Endothelial cell of umbilical vein (primary cell): Measurements from ENCODE around the gene HOXA11. TPM values are rescaled to one million over a fixed set of nuclear protein-coding genes. Genes with fewer than 3 reads are reported as not detected.

Experiments
- BruUV-seq: library from RNA; stranded (reverse); fragments of 400-500 nt; replicated peaks from 2 replicates; lab custom pipeline; 2021; lab: Mats Ljungman, UMichigan
- CTCF ChIA-PET: fragments of 300-600, 350-600 bp; sonication (Branson Sonifier 250); formaldehyde crosslinking; loops from one replicate; lab custom pipeline; 2021; ENCODE audit warnings: antibody characterized with exemption, inconsistent platforms; lab: Charles Lee
- POLR2A ChIA-PET: fragments of 300-600, 350-600 bp; sonication (Branson Sonifier 250); formaldehyde crosslinking; loops from one replicate; lab custom pipeline; 2021; ENCODE audit warnings: antibody characterized with exemption, inconsistent platforms; lab: Charles Lee
- DNase-seq: peaks from one replicate; pipeline ENCODE4 v3.0.0-alpha.2; 2011; ENCODE audit warnings: low read depth, low spot score
- FAIRE-seq: peaks from 2 replicates; lab custom pipeline; 2011; peaks lifted over from hg19 to GRCh38; lab: Jason Lieb, UNC
- H2AFZ ChIP-seq: 2 replicates; pipeline ENCODE4 v1.6.0; 2012; ENCODE audit warnings: low read depth, low read length, control low read depth, inconsistent platforms
- H3K27ac ChIP-seq: 2 replicates; pipeline ENCODE4 v1.5.1; 2011; ENCODE audit warnings: low read depth, mild to moderate bottlenecking, control low read depth, low read length, moderate library complexity; ENCODE audit not compliant: insufficient read depth
- H3K27me3 ChIP-seq, 2 experiments: 2 replicates each; pipeline versions ENCODE4 v1.6.0 to v1.6.1; 2011; ENCODE audit warnings: low read length in 2 of 2, mixed read lengths in 1 of 2; ENCODE audit not compliant: control insufficient read depth in 2 of 2, insufficient read depth in 2 of 2
- H3K36me3 ChIP-seq, 2 experiments: 2 replicates in 1 of 2; 3 replicates in 1 of 2; pipeline ENCODE4 v1.5.1; 2011; ENCODE audit warnings: low read length in 2 of 2, mild to moderate bottlenecking in 1 of 2, moderate library complexity in 1 of 2; ENCODE audit not compliant: control insufficient read depth in 2 of 2, insufficient read depth in 2 of 2; ENCODE audit errors: extremely low read depth in 1 of 2
- H3K4me1 ChIP-seq: 3 replicates; pipeline ENCODE4 v1.5.1; 2011; ENCODE audit warnings: mild to moderate bottlenecking, low read length; ENCODE audit not compliant: control insufficient read depth, insufficient read depth; ENCODE audit errors: extremely low read depth
- H3K4me2 ChIP-seq: 2 replicates; pipeline ENCODE4 v1.6.1; 2011; ENCODE audit warnings: low read length, control low read depth, mixed read lengths; ENCODE audit not compliant: insufficient read depth
- H3K4me3 ChIP-seq, 3 experiments: fragments of 200-600 bp in 1 of 3; sonication (generic), shearing (Covaris generic) in 1 of 3; replicated peaks in 1 of 3; 2 replicates each; pipeline ENCODE4 v1.5.1; 2011 to 2016; ENCODE audit warnings: control low read depth in 3 of 3, low read length in 3 of 3, mild to moderate bottlenecking in 2 of 3, inconsistent platforms in 1 of 3, low read depth in 1 of 3, moderate library complexity in 1 of 3; ENCODE audit not compliant: insufficient read depth in 1 of 3
- H3K79me2 ChIP-seq: 2 replicates; pipeline ENCODE4 v1.6.0; 2012; ENCODE audit warnings: low read length, inconsistent platforms; ENCODE audit not compliant: control insufficient read depth, insufficient read depth
- H3K9ac ChIP-seq: replicated peaks from 2 replicates; pipeline ENCODE3; 2011; ENCODE audit warnings: low read length, control low read depth; ENCODE audit not compliant: insufficient read depth; ENCODE audit errors: extremely low read depth
- H3K9me1 ChIP-seq: replicated peaks from 3 replicates; pipeline ENCODE4 v1.6.0; 2011; ENCODE audit warnings: mild to moderate bottlenecking, low read length; ENCODE audit not compliant: control insufficient read depth, insufficient read depth; ENCODE audit errors: extremely low read depth
- H3K9me3 ChIP-seq: replicated peaks from 2 replicates; pipeline ENCODE4 v1.5.1; 2012; ENCODE audit warnings: low read length, inconsistent platforms; ENCODE audit not compliant: control insufficient read depth, insufficient read depth
- H4K20me1 ChIP-seq: replicated peaks from 2 replicates; pipeline ENCODE3; 2011; ENCODE audit warnings: mild to moderate bottlenecking, low read length; ENCODE audit not compliant: control insufficient read depth, insufficient read depth; ENCODE audit errors: extremely low read depth
- CTCF ChIP-seq, 2 donors: IDR thresholded peaks; 1 replicate in 1 of 2; 2 replicates in 1 of 2; pipeline ENCODE4 v1.5.1; 2011; ENCODE audit warnings: low read length in 2 of 2, mild to moderate bottlenecking in 2 of 2, moderate library complexity in 2 of 2, control low read depth in 1 of 2, inconsistent platforms in 1 of 2, low read depth in 1 of 2; ENCODE audit not compliant: insufficient read depth in 1 of 2; ENCODE audit errors: extremely low read depth in 1 of 2
- EZH2 ChIP-seq: IDR thresholded peaks from 2 replicates; pipeline ENCODE4 v1.6.1; 2012; ENCODE audit warnings: borderline replicate concordance, low read depth, mild to moderate bottlenecking, moderate library complexity, low read length, inconsistent platforms; ENCODE audit not compliant: severe bottlenecking
- FOS ChIP-seq: IDR thresholded peaks from 2 replicates; pipeline ENCODE4 v1.6.1; 2011; ENCODE audit warnings: mild to moderate bottlenecking, low read length, moderate library complexity, borderline replicate concordance; ENCODE audit not compliant: insufficient read depth
- GATA2 ChIP-seq: IDR thresholded peaks from 2 replicates; pipeline ENCODE4 v1.7.0; 2011; ENCODE audit warnings: low read depth, mild to moderate bottlenecking, moderate library complexity, mixed read lengths, low read length; ENCODE audit not compliant: insufficient read length, insufficient read depth
- JUN ChIP-seq: IDR thresholded peaks from 2 replicates; pipeline ENCODE4 v1.6.1; 2011; ENCODE audit warnings: borderline replicate concordance, low read depth; ENCODE audit not compliant: insufficient read length, insufficient read depth
- MYC ChIP-seq: IDR thresholded peaks from one replicate; pipeline ENCODE4 v1.6.1; 2011; ENCODE audit warnings: mild to moderate bottlenecking, low read depth, low read length
- POLR2A ChIP-seq: IDR thresholded peaks from 2 replicates; pipeline ENCODE4 v1.6.1; 2012; ENCODE audit warnings: low read depth, mild to moderate bottlenecking, control low read depth, low read length
- POLR2AphosphoS5 ChIP-seq: IDR thresholded peaks from 2 replicates; pipeline ENCODE4 v1.6.1; 2012; ENCODE audit warnings: low read depth, mild to moderate bottlenecking, control low read depth, low read length, moderate library complexity; ENCODE audit not compliant: insufficient read depth
- dilution Hi-C: fragments of 300-500 bp; cut with MboI; formaldehyde crosslinking; loops from one replicate; pipeline ENCODE4 v1.15.0; 2019; ENCODE audit warnings: low sequenced_read_pairs; ENCODE audit not compliant: extremely low pct_ligation_motif_present
- intact Hi-C: fragments of 100-400 bp; cut with micrococcal nuclease; formaldehyde crosslinking; loops from one replicate; pipeline ENCODE4 v1.10.0; 2022
- polyA plus RNA-seq, 4 experiments: library from polyadenylated mRNA; depleted of rRNA in 3 of 4; stranded (reverse) in 3 of 4; unstranded in 1 of 4; fragments of >200 nt; gene quantifications; 2 replicates each; pipeline versions ENCODE4 v1.2.1 to v1.2.3, GENCODE V29; 2011 to 2012; ENCODE audit warnings: missing spikeins in 1 of 4
- total RNA-seq: library from RNA; stranded (reverse); gene quantifications from 2 replicates; pipeline ENCODE4 v1.2.3, GENCODE V29; 2021
- TF ChIP-seq, protein P1 (sequence below): IDR thresholded peaks from 2 replicates; pipeline ENCODE4 v1.6.1; 2011; ENCODE audit not compliant: insufficient read depth, insufficient read length

HOXA11 gene
- total and polyA plus RNA-seq, 2 donors (not counting 3 experiments of a cell fraction or from before 2014, with no cell fraction given): 10.4 to 16.7 TPM

DNA sequence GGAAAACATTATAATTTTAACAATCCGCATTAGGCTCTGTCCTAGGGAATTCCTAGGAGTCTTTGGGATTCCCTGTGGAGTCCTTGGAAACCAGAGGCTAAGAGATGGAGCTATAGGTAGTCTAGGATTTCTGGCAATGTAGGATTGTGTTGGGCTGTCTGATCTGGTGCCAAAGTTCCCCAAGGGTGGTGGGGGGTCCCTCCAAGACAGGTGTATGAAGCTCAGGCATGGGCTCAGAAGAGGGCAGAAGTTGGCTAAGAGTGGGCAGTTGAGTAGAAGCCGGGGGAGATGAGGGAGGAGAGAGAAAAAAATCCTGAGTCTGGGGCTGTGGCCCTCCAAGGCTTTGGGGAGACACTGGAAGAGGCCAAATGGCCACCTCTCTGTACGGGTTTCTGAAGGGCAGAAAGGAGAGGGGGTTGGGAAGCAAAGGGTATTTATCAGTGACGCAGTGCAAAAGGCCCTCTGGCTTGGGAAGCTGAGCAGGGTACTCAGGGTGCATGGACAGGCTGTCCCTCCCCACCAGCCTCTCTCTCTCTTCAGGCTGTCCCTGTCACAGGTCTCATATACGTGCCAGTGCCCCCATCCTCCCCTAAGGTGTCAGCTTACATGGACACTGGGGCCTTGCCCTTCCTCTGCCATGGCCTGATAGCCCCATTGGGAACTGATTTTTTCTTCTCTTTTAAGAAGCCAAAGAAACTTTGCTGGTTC lies 38.4 kb downstream of the HOXA11 start:
- Histone ChIP-seq H3K4me2 (peak overlapping the region; percentile 76), H4K20me1 (no peaks in the 10 kb centered on the region), H3K4me3 (peak overlapping the region in 2 of 3 experiments; percentile 33 to 54), H3K27me3 (no peaks in the 10 kb centered on the region), H3K79me2 (peaks cover 97% of the 10 kb centered on the region), H3K9ac (peak overlapping the region; percentile 51), H3K9me1 (no peaks in the 10 kb centered on the region), H3K27ac (peak overlapping the region; percentile 64), H3K36me3 (peaks cover 0 to 16% of the 10 kb centered on the region in 2 experiments), H2AFZ (no peak overlapping the region), H3K4me1 (peaks cover 61% of the 10 kb centered on the region), H3K9me3 (no peaks in the 10 kb centered on the region)
- intact Hi-C loops: no loop called here
- no TSS peak for BruUV-seq
- TF ChIP-seq CTCF (IDR thresholded peaks at IDR 0.05; ENCODE audit: extremely low read depth in 1 of 2, insufficient read depth in 1 of 2, low read depth in 1 of 2, low read length in 2 of 2): no peak
- no peak for TF ChIP-seq GATA2
- TF ChIP-seq FOS: no peak
- TF ChIP-seq POLR2AphosphoS5: no peak
- TF ChIP-seq MYC: no peak
- TF ChIP-seq, protein P1, sequence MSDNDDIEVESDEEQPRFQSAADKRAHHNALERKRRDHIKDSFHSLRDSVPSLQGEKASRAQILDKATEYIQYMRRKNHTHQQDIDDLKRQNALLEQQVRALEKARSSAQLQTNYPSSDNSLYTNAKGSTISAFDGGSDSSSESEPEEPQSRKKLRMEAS: no peak
- TF ChIP-seq JUN: no peak
- TF ChIP-seq POLR2A: no peak
- TF ChIP-seq EZH2: no peak
- dilution Hi-C loops: no loop called here
- FAIRE-seq: peak; percentile 35
- CTCF ChIA-PET: interaction anchor here (0.7 to 7.0 kb wide), 7 partner anchors 11 to 776 kb away, joined by 3 to 68 read pairs (median 23); partner anchors contain the start of gene HOXA7
- DNase-seq: no peak
- POLR2A ChIA-PET: interaction anchor here (1.6 kb wide), 1 partner anchor 14 kb away, joined by 4 read pairs; no protein-coding TSS in a partner anchor
